Measurements from ENCODE around the gene PRKG1.

GRCh38 chr10:51291961-51292360 is 217.7 kb downstream of the PRKG1 start:
- no peak for TF ChIP-seq CTCF (IDR thresholded peaks at IDR 0.05)
- TF ChIP-seq POLR2A (IDR thresholded peaks at IDR 0.05), result no peak
